Stimulated activated CD4-positive, alpha-beta T cell treated with anti-CD3 and anti-CD28 coated beads, Interleukin-1b, Interleukin-23, amount 100 ng/mL, for 1 hour (primary cell): ENCODE results near the gene KLF6.

ENCODE experiments used
- DNase-seq, 2 donors: peaks; one replicate each; pipeline ENCODE4 v3.0.0-alpha.2; 2020; ENCODE audit warnings: low read depth in 2 of 2

Gene KLF6

DNA sequence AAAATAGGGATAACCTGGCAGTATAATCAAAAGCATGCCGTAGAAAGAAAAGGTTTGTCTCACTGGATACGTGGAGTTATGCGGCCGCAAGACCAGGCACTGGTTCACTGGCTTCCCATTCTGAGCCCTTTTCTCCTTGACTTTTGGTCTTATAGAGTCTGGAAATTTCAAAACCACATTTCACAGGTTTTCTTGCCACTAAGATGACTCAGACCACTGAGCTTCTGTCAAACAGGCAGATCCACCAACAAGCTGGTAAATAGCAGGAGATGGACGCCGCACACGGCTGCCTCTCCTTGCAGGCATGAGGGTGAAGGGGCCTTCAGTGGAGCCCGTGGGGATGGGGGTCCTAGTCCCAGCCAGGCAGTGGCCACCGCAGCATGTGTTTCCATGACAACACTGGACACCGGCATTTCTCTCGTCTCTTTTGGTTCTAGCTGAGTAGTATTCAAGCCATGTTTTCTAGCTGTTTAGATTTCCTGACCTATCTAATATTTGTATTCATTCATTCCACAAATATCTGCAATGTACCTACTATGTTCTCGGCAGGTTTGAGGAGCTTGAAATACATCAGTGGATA, 55.5 kb downstream of the KLF6 start:
- no peak for DNase-seq

DNA sequence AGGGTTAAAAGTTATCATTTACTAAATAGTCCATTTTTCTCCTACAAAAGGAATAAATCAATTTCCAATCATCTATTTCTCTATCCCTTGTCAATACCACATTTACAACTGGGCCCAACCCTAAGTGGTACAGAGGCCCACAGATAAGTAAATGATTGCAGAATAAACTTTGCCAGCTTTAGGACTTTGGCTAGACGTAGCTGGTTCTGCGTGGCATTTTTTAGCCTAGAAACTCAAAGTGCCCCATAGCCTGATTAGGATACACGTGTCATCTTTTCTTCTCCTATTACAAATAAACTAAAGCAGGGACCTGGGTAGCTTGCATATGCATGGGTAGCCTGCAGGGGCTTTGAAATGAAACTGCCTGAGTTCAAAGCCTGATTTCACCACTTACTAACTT, 56.4 kb downstream of the KLF6 start:
- no peak for DNase-seq

DNA sequence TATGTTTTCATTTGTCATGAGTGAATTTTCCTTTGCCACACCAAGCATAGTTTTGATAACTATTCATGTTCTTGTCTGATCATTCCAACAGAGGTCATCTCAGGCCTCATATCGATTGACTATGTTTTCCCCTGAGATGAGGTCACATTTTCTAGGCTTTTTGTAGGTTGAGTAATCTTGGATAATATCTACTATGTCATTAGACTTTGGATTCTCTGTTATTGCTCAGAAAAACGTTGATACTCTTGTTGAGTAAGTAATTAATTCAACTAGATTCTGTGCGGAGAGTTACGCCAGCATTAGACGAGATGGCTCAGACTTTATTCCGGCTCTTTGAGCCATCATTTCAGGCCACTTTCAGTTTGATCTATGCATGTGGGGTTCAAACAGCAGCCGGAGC, 57.7 kb downstream of the KLF6 start:
- no peak for DNase-seq
